Measurements from ENCODE around the gene CSTPP1.

The CSTPP1 gene

DNA sequence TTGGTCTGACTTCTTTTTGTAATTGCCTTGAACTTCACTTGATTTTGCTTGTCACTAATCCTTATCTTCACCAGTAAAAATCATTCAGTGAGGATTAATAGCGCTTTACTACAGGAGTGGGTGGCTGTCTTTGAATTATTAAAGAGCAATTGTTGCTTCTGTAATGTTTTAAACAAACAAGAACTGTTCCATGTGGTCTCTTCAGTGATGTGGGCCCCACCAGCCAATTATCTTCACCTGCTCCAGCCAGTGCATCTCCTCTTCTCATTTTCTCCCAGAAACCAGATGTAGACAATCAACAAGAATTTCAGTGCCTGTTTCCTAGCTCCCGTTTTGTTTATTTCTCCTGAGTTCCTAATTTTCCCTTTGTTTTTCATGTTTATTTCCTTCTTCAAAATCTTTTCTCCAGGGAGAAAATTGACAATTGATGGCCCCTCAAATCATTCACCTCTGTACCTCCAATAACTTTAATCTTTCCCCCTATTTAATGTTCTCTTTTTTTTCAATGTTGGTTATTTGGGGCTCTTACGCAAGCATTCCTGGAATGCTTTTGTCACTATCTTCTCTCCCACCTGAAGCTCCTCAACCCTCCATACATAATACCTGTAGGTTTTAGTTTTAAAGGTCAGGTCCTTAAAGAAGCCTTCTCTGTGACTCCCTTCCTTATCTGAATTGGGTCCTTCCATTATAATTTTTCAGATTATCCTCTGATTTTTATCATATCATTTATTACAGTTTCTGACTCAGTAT is 125.0 kb downstream of the CSTPP1 start:
- Histone ChIP-seq H4K20me1 (ENCODE audit: insufficient read depth, low read length) (no peaks in the 10 kb centered on the region; the same call in 1 of the 2 replicates), H3K9me3 (ENCODE audit: insufficient read depth, low read length, severe bottlenecking) (no peaks in the 10 kb centered on the region), H3K4me2 (ENCODE audit: insufficient read depth, low read length) (no peak overlapping the region), H3K27me3 (ENCODE audit: insufficient read depth, low read length, poor library complexity) (no peaks in the 10 kb centered on the region), H3K4me3 (ENCODE audit: low read depth in 1 of 2, low read length in 2 of 2) (no peak overlapping the region), H3K9ac (ENCODE audit: low read depth, low read length) (no peak overlapping the region), H3K27ac (ENCODE audit: low read length) (no peak overlapping the region), H3K4me1 (ENCODE audit: insufficient read depth, low read length) (no peaks in the 10 kb centered on the region), H3K79me2 (ENCODE audit: insufficient read depth, low read length) (no peaks in the 10 kb centered on the region), H3K36me3 (ENCODE audit: insufficient read depth, low read length) (peaks cover 2% of the 10 kb centered on the region; the same call in 1 of the 2 replicates), H2AFZ (ENCODE audit: low read depth, low read length) (no peak overlapping the region)
- no peak for DNase-seq
- no peak for ATAC-seq (ENCODE audit: insufficient read depth, low read depth)
- TF ChIP-seq EZH2 (IDR thresholded peaks at IDR 0.05; ENCODE audit: borderline replicate concordance, low read depth, low read length, severe bottlenecking) (no peak), CTCF (IDR thresholded peaks at IDR 0.05; ENCODE audit: borderline replicate concordance, extremely low read depth, low read length, poor library complexity, severe bottlenecking) (no peak)

DNA sequence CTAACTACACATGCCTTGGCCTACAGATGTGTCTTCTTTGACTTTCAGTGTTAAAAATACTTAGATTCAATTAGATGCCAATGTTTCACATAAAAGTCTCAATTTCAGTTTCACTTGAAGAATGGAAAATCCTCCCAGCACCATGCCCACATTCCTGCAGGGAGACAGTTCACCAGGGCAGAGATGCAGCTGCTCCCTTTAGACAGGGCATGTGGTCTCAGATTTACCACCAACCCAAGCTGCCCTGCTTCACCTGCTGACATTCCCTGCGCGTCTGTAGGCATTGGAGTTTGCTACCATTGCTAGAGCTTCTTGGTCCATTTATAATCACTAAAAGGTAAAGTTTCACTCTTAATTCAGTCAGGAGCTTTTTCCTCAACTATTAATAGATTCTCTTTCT is 126.2 kb downstream of the CSTPP1 start:
- H2AFZ ChIP-seq (ENCODE audit: low read depth, low read length): no peak overlapping the region
- H3K9me3 ChIP-seq (ENCODE audit: insufficient read depth, low read length, severe bottlenecking): no peaks in the 10 kb centered on the region
- H3K4me1 ChIP-seq (ENCODE audit: insufficient read depth, low read length): no peaks in the 10 kb centered on the region
- H3K9ac ChIP-seq (ENCODE audit: low read depth, low read length): no peak overlapping the region
- H3K27ac ChIP-seq (ENCODE audit: low read length): no peak overlapping the region
- ATAC-seq (ENCODE audit: insufficient read depth, low read depth) (no peak), DNase-seq (no peak)
- H3K4me3 ChIP-seq (ENCODE audit: low read depth in 1 of 2, low read length in 2 of 2): no peak overlapping the region
- H3K36me3 ChIP-seq (ENCODE audit: insufficient read depth, low read length): peaks cover 2% of the 10 kb centered on the region; the same call in 1 of the 2 replicates
- no peaks in the 10 kb centered on the region for H3K27me3 ChIP-seq (ENCODE audit: insufficient read depth, low read length, poor library complexity)
- TF ChIP-seq CTCF (IDR thresholded peaks at IDR 0.05; ENCODE audit: borderline replicate concordance, extremely low read depth, low read length, poor library complexity, severe bottlenecking) (no peak), EZH2 (IDR thresholded peaks at IDR 0.05; ENCODE audit: borderline replicate concordance, low read depth, low read length, severe bottlenecking) (no peak)
- no peaks in the 10 kb centered on the region; the same call in 1 of the 2 replicates for H4K20me1 ChIP-seq (ENCODE audit: insufficient read depth, low read length)
- no peaks in the 10 kb centered on the region for H3K79me2 ChIP-seq (ENCODE audit: insufficient read depth, low read length)
- no peak overlapping the region for H3K4me2 ChIP-seq (ENCODE audit: insufficient read depth, low read length)

DNA sequence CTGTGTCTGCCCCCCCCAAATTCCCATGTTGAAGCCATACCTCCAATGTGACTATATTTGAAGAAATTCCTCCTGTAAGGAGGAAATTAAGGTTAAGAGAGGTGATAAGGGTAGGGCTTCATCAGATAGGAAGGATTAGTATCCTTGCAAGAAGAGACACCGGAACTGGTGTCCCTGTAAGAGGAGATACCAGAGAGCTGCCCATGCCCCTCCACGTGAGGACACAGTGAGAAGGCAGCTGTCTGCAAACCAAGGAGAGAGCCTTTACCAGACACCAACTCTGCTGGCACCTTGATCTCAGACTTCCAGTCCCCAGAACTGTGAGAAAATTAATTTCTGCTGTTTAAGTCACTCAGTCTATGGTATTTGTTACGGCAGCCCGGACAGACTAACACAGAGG is 130.8 kb downstream of the CSTPP1 start:
- Histone ChIP-seq H2AFZ (ENCODE audit: low read depth, low read length) (no peak overlapping the region), H3K27ac (ENCODE audit: low read length) (no peak overlapping the region), H3K9ac (ENCODE audit: low read depth, low read length) (no peak overlapping the region), H4K20me1 (ENCODE audit: insufficient read depth, low read length) (no peaks in the 10 kb centered on the region; the same call in 1 of the 2 replicates), H3K27me3 (ENCODE audit: insufficient read depth, low read length, poor library complexity) (no peaks in the 10 kb centered on the region), H3K36me3 (ENCODE audit: insufficient read depth, low read length) (no peaks in the 10 kb centered on the region), H3K4me1 (ENCODE audit: insufficient read depth, low read length) (no peaks in the 10 kb centered on the region), H3K9me3 (ENCODE audit: insufficient read depth, low read length, severe bottlenecking) (no peaks in the 10 kb centered on the region), H3K4me2 (ENCODE audit: insufficient read depth, low read length) (no peak overlapping the region), H3K79me2 (ENCODE audit: insufficient read depth, low read length) (no peaks in the 10 kb centered on the region), H3K4me3 (ENCODE audit: low read depth in 1 of 2, low read length in 2 of 2) (no peak overlapping the region)
- DNase-seq (no peak), ATAC-seq (ENCODE audit: insufficient read depth, low read depth) (no peak)
- TF ChIP-seq CTCF (IDR thresholded peaks at IDR 0.05; ENCODE audit: borderline replicate concordance, extremely low read depth, low read length, poor library complexity, severe bottlenecking) (no peak), EZH2 (IDR thresholded peaks at IDR 0.05; ENCODE audit: borderline replicate concordance, low read depth, low read length, severe bottlenecking) (no peak)

Data from DND-41 (cell line).